Measurements from ENCODE around the gene IFIH1.

Gene IFIH1

GRCh38 chr2:162245781-162246180, 72.7 kb downstream of the IFIH1 start (continued):
- TF ChIP-seq CSRNP3 (CRISPR knock-in tag; IDR thresholded peaks at IDR 0.05): no peak
- no peak for TF ChIP-seq SNAI2 (CRISPR knock-in tag; IDR thresholded peaks at IDR 0.05)
- no peak for TF ChIP-seq ZNF70 (CRISPR knock-in tag; IDR thresholded peaks at IDR 0.05)
- TF ChIP-seq ZNF8 (CRISPR knock-in tag; IDR thresholded peaks at IDR 0.05): no peak
- TF ChIP-seq GLIS3 (CRISPR knock-in tag; IDR thresholded peaks at IDR 0.05): no peak
- no peak for TF ChIP-seq CSDC2 (CRISPR knock-in tag; IDR thresholded peaks at IDR 0.05)
- TF ChIP-seq PATZ1 (CRISPR knock-in tag; IDR thresholded peaks at IDR 0.05; ENCODE audit: borderline replicate concordance): no peak

- TF ChIP-seq ZNF70 (CRISPR knock-in tag; IDR thresholded peaks at IDR 0.05) (no peak), ARNTL (CRISPR knock-in tag; IDR thresholded peaks at IDR 0.05; ENCODE audit: borderline replicate concordance, low read depth) (no peak), CSDC2 (CRISPR knock-in tag; IDR thresholded peaks at IDR 0.05) (0 out of 2 replicates have a peak, but pooled peaks have one; percentile 7)
- peak; percentile 39 for ATAC-seq
These were observed 73.4 kb downstream of the IFIH1 start for GRCh38 chr2:162245061-162245460.

- TF ChIP-seq PPARA (CRISPR knock-in tag; IDR thresholded peaks at IDR 0.05; ENCODE audit: borderline replicate concordance): no peak
- no peak for TF ChIP-seq ZC3H10 (CRISPR knock-in tag; IDR thresholded peaks at IDR 0.05)
- 0 out of 2 replicates have a peak, but pooled peaks have one; percentile 46 for TF ChIP-seq CSDC2 (CRISPR knock-in tag; IDR thresholded peaks at IDR 0.05)
- TF ChIP-seq TSHZ2 (CRISPR knock-in tag; IDR thresholded peaks at IDR 0.05): no peak
- TF ChIP-seq ESRRG (CRISPR knock-in tag; IDR thresholded peaks at IDR 0.05): no peak
- no peak for TF ChIP-seq CREB5 (CRISPR knock-in tag; IDR thresholded peaks at IDR 0.05; ENCODE audit: low read depth)
- TF ChIP-seq ZFP30 (CRISPR knock-in tag; IDR thresholded peaks at IDR 0.05): no peak
- no peak for TF ChIP-seq CSRNP3 (CRISPR knock-in tag; IDR thresholded peaks at IDR 0.05)
- no peak for TF ChIP-seq GLIS3 (CRISPR knock-in tag; IDR thresholded peaks at IDR 0.05)
- no peak for TF ChIP-seq OSR1 (CRISPR knock-in tag; IDR thresholded peaks at IDR 0.05)
- peak; percentile 75 for TF ChIP-seq ISL1 (CRISPR knock-in tag; IDR thresholded peaks at IDR 0.05)
- no peak for TF ChIP-seq BACH2 (CRISPR knock-in tag; IDR thresholded peaks at IDR 0.05; ENCODE audit: borderline replicate concordance)
- no peak for TF ChIP-seq TCF4 (CRISPR knock-in tag; IDR thresholded peaks at IDR 0.05; ENCODE audit: borderline replicate concordance)
- TF ChIP-seq POU6F1 (CRISPR knock-in tag; IDR thresholded peaks at IDR 0.05; ENCODE audit: borderline replicate concordance, low read depth): no peak
- 0 out of 2 replicates have a peak, but pooled peaks have one; percentile 18 for TF ChIP-seq SNAI2 (CRISPR knock-in tag; IDR thresholded peaks at IDR 0.05)
- TF ChIP-seq PATZ1 (CRISPR knock-in tag; IDR thresholded peaks at IDR 0.05; ENCODE audit: borderline replicate concordance): peak; percentile 86; the same call in 1 of the 2 replicates
- no peak for TF ChIP-seq ZNF565 (CRISPR knock-in tag; conservative IDR thresholded peaks at IDR 0.05; ENCODE audit: low read depth)
- TF ChIP-seq RARB (CRISPR knock-in tag; IDR thresholded peaks at IDR 0.05): no peak
- TF ChIP-seq ZNF8 (CRISPR knock-in tag; IDR thresholded peaks at IDR 0.05): no peak
- TF ChIP-seq ARNTL (CRISPR knock-in tag; IDR thresholded peaks at IDR 0.05; ENCODE audit: borderline replicate concordance, low read depth): no peak
- peak; percentile 89 for ATAC-seq
These were observed 73.9 kb downstream of the IFIH1 start for GRCh38 chr2:162244541-162245031.
